OCI-LY7 (cell line): ENCODE measurements around the gene SMYD1.

Source experiments
- CTCF ChIP-seq: fragments of 200-600 bp; sonication (generic); conservative IDR thresholded peaks from 2 replicates; pipeline ENCODE4 v1.5.1; 2014; ENCODE audit warnings: mild to moderate bottlenecking, antibody characterized with exemption, low read length, moderate library complexity, mixed read lengths
- EZH2phosphoT487 ChIP-seq: fragments of 200-600 bp; sonication (generic); IDR thresholded peaks from 2 replicates; pipeline ENCODE4 v1.6.1; 2018; ENCODE audit warnings: low read depth, borderline replicate concordance, mild to moderate bottlenecking, mixed run types, antibody characterized with exemption, low read length, moderate library complexity, mixed read lengths

DNA sequence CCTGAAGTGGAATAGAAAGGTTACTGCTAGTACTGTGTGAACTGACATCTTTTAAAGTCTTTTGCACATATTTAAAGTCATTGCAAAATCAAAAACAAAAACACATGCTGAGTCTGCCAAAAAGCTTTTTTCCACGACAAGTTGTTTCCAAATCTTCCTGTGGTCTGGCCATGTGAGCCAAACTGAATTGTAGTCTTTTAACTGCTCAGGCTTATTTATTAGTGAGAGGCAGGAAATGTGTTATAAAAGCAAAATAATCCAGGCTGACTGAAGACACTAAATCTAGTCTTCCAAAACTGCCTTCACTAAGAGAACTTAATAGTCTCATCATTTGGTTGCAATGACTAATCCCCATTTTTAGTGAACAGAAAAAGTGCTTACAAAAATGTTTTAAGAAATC is 14.3 kb upstream of the SMYD1 start:
- TF ChIP-seq CTCF (no peak), EZH2phosphoT487 (no peak)
